ENCODE results near the gene P2RY14. TPM values are rescaled to one million over a fixed set of nuclear protein-coding genes. Genes with fewer than 3 reads are reported as not detected.

Gene P2RY14
- total and polyA plus RNA-seq, 2 donors (not counting 3 experiments of a cell fraction or from before 2014, with no cell fraction given), result not detected

DNA sequence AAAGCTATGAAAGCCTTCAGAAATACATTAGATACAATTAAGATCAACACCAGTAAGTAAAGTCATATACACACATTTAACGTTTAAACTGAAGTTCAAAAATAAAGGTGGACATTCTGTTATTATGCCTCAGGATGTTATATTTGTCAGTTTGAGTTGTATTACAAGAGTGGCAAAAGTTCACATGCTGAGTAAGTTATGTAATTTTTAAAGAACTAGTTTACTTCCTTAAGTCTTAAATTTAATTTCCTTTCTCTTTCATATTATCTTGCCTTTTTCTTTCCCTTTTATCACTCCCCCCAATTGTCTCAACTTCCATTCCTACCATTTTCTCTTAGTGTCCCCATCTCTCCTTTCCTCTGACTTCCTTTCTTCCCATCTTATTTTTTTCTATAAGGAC lies 43.2 kb upstream of the P2RY14 start:
- H3K36me3 ChIP-seq (ENCODE audit: control insufficient read depth in 2 of 2, extremely low read depth in 1 of 2, insufficient read depth in 2 of 2, low read length in 2 of 2), result no peaks in the 10 kb centered on the region
- no peak for FAIRE-seq
- BruUV-seq (replicated peaks), result no TSS peak

More for the DNA sequence above, 43.2 kb upstream of the P2RY14 start:
- Histone ChIP-seq H3K79me2 (ENCODE audit: control insufficient read depth, insufficient read depth, low read length) (no peaks in the 10 kb centered on the region), H3K27ac (ENCODE audit: insufficient read depth, low read depth, low read length) (no peak overlapping the region), H4K20me1 (replicated peaks; ENCODE audit: control insufficient read depth, extremely low read depth, insufficient read depth, low read length) (no peaks in the 10 kb centered on the region), H3K27me3 (ENCODE audit: control insufficient read depth in 2 of 2, insufficient read depth in 2 of 2, low read length in 2 of 2) (no peaks in the 10 kb centered on the region), H2AFZ (ENCODE audit: low read depth, low read length) (no peak overlapping the region), H3K4me1 (ENCODE audit: control insufficient read depth, extremely low read depth, insufficient read depth, low read length) (no peaks in the 10 kb centered on the region), H3K9me1 (replicated peaks; ENCODE audit: control insufficient read depth, extremely low read depth, insufficient read depth, low read length) (no peaks in the 10 kb centered on the region), H3K9me3 (replicated peaks; ENCODE audit: control insufficient read depth, insufficient read depth, low read length) (no peaks in the 10 kb centered on the region), H3K9ac (replicated peaks; ENCODE audit: extremely low read depth, insufficient read depth, low read length) (no peak overlapping the region), H3K4me3 (replicated peaks in 1 of 3; ENCODE audit: insufficient read depth in 1 of 3, low read depth in 1 of 3, low read length in 3 of 3) (no peak overlapping the region), H3K4me2 (ENCODE audit: insufficient read depth, low read length) (no peak overlapping the region)
- intact Hi-C loops (cut with micrococcal nuclease), result no loop called here
- no peak for TF ChIP-seq POLR2AphosphoS5 (IDR thresholded peaks at IDR 0.05; ENCODE audit: insufficient read depth, low read depth, low read length)
- TF ChIP-seq MYC (IDR thresholded peaks at IDR 0.05; ENCODE audit: low read depth, low read length), result no peak
- no peak for TF ChIP-seq FOS (IDR thresholded peaks at IDR 0.05; ENCODE audit: borderline replicate concordance, insufficient read depth, low read length)
- TF ChIP-seq, protein P1, sequence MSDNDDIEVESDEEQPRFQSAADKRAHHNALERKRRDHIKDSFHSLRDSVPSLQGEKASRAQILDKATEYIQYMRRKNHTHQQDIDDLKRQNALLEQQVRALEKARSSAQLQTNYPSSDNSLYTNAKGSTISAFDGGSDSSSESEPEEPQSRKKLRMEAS (IDR thresholded peaks at IDR 0.05; ENCODE audit: insufficient read depth, insufficient read length), result no peak
- TF ChIP-seq GATA2 (IDR thresholded peaks at IDR 0.05; ENCODE audit: insufficient read depth, insufficient read length, low read depth, low read length), result no peak
- TF ChIP-seq JUN (IDR thresholded peaks at IDR 0.05; ENCODE audit: borderline replicate concordance, insufficient read depth, insufficient read length, low read depth), result no peak
- TF ChIP-seq POLR2A (IDR thresholded peaks at IDR 0.05; ENCODE audit: low read depth, low read length), result no peak
- TF ChIP-seq EZH2 (IDR thresholded peaks at IDR 0.05; ENCODE audit: borderline replicate concordance, low read depth, low read length, severe bottlenecking), result no peak
- TF ChIP-seq, protein P2, sequence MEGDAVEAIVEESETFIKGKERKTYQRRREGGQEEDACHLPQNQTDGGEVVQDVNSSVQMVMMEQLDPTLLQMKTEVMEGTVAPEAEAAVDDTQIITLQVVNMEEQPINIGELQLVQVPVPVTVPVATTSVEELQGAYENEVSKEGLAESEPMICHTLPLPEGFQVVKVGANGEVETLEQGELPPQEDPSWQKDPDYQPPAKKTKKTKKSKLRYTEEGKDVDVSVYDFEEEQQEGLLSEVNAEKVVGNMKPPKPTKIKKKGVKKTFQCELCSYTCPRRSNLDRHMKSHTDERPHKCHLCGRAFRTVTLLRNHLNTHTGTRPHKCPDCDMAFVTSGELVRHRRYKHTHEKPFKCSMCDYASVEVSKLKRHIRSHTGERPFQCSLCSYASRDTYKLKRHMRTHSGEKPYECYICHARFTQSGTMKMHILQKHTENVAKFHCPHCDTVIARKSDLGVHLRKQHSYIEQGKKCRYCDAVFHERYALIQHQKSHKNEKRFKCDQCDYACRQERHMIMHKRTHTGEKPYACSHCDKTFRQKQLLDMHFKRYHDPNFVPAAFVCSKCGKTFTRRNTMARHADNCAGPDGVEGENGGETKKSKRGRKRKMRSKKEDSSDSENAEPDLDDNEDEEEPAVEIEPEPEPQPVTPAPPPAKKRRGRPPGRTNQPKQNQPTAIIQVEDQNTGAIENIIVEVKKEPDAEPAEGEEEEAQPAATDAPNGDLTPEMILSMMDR (IDR thresholded peaks at IDR 0.05; ENCODE audit: extremely low read depth in 1 of 2, insufficient read depth in 1 of 2, low read depth in 1 of 2, low read length in 2 of 2), result no peak
- ChIA-PET CTCF (no interaction called here), POLR2A (no interaction called here)
- no peak for DNase-seq (ENCODE audit: low read depth, low spot score)
- dilution Hi-C loops (cut with MboI; ENCODE audit: extremely low pct_ligation_motif_present, low sequenced_read_pairs), result no loop called here

Measured in endothelial cell of umbilical vein (primary cell).